KOPT-K1 (cell line): Measurements from ENCODE around the gene CELA2A.
"Not testable (repeated sequence)": the region's sequence is repeated elsewhere in the genome, so short reads cannot be mapped to it uniquely, and the experiment has no call there.

ENCODE experiments used
- H3K27ac ChIP-seq: fragments of 200-600 bp; sonication (generic); 2 replicates; pipeline ENCODE4 v1.5.1; 2016; ENCODE audit warnings: antibody characterized with exemption, mild to moderate bottlenecking, low read depth, low read length; ENCODE audit not compliant: poor library complexity, severe bottlenecking
- H3K36me3 ChIP-seq: fragments of 200-600 bp; sonication (generic); 2 replicates; pipeline ENCODE4 v1.5.1; 2017; ENCODE audit warnings: antibody characterized with exemption, mild to moderate bottlenecking, low read length, moderate library complexity; ENCODE audit not compliant: insufficient read depth
- H3K9me3 ChIP-seq: fragments of 200-600 bp; sonication (generic); 2 replicates; pipeline ENCODE4 v1.5.1; 2017; ENCODE audit warnings: antibody characterized with exemption, low read length, mild to moderate bottlenecking; ENCODE audit not compliant: insufficient read depth, poor library complexity, severe bottlenecking

The CELA2A gene

DNA sequence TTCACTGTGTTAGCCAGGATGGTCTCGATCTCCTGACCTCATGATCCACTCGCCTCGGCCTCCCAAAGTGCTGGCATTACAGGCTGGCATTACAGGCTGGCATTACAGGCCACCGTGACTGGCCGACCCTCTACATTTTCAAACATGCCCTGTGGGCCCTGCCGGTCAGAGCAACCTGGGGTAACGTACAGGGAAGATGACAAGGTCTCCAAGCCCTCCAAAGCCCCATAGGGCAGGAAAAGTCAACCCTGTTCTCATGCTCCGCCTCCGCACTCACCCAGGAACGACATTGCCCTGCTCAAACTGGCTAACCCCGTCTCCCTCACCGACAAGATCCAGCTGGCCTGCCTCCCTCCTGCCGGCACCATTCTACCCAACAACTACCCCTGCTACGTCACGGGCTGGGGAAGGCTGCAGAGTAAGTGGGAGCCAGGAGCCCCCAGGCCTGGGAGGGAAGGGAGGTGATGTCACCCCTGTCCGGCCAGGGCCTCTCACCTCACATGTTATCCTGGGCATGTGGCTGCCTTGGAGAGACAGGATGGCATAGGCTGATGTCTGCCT is 26.5 kb downstream of the CELA2A start:
- H3K9me3 ChIP-seq, H3K36me3 ChIP-seq, H3K27ac ChIP-seq: not testable (repeated sequence)

GRCh38 chr1:15483971-15484370 is 27.4 kb downstream of the CELA2A start:
- Histone ChIP-seq H3K27ac (no peak overlapping the region), H3K36me3 (no peaks in the 10 kb centered on the region), H3K9me3 (no peaks in the 10 kb centered on the region)

GRCh38 chr1:15484443-15484842 is 27.9 kb downstream of the CELA2A start:
- not testable (repeated sequence) for H3K27ac ChIP-seq, H3K36me3 ChIP-seq, H3K9me3 ChIP-seq

DNA sequence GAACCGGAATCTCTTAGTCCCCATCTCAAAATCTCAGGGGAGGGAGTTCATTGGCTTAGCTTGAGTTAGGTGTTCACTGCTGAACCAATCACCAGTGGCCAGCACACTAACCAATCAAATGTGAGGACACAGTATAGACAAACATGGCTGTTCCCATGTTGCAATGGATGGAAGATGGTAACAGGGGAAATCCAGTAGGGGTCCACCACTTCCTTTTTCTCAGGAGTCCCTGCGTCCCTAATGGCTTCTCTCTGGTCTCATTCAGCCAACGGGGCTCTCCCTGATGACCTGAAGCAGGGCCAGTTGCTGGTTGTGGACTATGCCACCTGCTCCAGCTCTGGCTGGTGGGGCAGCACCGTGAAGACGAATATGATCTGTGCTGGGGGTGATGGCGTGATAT is 29.1 kb downstream of the CELA2A start:
- no peaks in the 10 kb centered on the region for H3K9me3 ChIP-seq
- no peaks in the 10 kb centered on the region for H3K36me3 ChIP-seq
- H3K27ac ChIP-seq = no peak overlapping the region

DNA sequence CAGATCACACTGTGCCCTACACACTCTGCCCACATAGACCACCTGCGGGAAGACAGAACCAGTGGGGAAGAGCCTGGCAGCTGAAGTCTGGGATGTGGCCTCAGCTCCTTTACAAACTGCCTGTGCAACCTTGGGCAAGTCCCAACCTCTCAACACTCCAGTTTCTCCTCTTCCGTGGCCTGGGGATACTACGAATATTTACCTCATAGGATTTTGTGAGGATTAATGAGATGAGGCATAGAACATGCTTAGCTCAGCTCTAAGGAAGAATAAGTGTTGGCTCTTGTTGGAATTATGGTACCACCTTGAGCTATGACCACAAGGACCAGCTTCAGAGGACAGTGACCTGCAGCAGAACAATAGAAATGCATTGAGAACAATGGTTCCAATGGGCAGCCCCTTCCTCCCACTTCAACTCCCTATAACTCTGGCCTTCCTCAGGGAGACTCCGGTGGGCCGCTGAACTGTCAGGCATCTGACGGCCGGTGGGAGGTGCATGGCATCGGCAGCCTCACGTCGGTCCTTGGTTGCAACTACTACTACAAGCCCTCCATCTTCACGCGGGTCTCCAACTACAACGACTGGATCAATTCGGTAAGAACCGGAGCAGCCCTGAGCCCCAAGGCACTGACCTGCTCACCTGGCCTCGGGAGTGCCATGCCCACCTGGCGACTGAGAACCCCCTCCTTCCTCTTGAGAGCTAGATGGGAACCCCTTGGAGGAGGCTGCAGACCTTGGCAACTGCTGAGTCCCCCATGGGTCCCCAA is 30.5 kb downstream of the CELA2A start:
- not testable (repeated sequence) for H3K27ac ChIP-seq, H3K36me3 ChIP-seq, H3K9me3 ChIP-seq

- Histone ChIP-seq H3K27ac (no peak overlapping the region), H3K9me3 (no peaks in the 10 kb centered on the region), H3K36me3 (no peaks in the 10 kb centered on the region)
Observed at GRCh38 chr1:15488371-15488770, 31.8 kb downstream of the CELA2A start.

- Histone ChIP-seq H3K36me3 (no peaks in the 10 kb centered on the region), H3K27ac (no peak overlapping the region), H3K9me3 (no peaks in the 10 kb centered on the region)
Observed at GRCh38 chr1:15489052-15489736, 32.7 kb downstream of the CELA2A start.

GRCh38 chr1:15491010-15491409 is 34.5 kb downstream of the CELA2A start:
- H3K9me3 ChIP-seq, H3K36me3 ChIP-seq, H3K27ac ChIP-seq: not testable (repeated sequence)

DNA sequence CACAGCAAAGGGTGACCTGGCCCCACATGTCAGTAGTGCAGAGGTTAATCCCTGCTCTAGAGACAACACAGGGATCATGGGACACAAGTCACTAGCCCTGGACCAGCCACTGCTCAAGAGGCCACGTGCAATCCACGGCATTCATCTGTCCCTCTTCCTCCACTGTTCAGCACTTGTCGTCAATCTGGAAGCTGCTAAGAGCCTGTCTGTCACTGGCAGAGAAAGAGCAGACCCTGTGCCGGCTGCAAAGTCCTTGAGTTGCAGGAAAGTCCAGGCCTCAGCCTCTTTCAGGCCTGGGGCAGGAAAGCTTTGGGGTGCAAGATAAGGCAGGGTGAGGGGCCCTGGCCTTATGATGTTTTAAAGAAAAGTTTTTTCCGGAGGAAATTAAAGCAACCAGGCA is 36.1 kb downstream of the CELA2A start:
- no peak overlapping the region for H3K27ac ChIP-seq
- no peaks in the 10 kb centered on the region for H3K9me3 ChIP-seq
- H3K36me3 ChIP-seq = no peaks in the 10 kb centered on the region

DNA sequence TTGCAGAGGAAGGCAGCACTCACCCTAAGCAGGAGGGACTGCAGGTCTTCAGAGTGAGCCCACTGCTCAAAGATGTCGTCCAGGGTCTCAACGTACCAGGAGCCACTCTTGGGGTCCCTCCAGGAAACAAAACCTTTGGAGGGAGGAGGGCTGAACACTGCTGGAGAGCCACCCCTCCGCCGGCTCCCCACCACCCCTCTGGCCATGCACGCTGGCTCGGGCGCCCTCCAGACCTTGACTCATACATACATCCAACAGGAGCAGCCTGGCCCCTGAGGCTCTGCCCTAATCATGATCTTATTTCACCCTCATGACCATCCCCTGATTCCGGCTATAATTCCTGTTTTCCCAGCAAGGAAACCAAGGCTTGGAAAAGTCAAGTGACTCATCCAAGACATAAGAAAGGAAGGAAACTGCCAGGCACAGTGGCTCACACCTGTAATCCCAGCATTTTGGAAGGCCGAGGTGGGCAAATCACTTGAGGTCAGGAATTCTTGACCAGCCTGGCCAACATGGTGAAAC is 37.4 kb downstream of the CELA2A start:
- H3K27ac ChIP-seq = no peak overlapping the region
- no peaks in the 10 kb centered on the region for H3K36me3 ChIP-seq
- H3K9me3 ChIP-seq = no peaks in the 10 kb centered on the region

DNA sequence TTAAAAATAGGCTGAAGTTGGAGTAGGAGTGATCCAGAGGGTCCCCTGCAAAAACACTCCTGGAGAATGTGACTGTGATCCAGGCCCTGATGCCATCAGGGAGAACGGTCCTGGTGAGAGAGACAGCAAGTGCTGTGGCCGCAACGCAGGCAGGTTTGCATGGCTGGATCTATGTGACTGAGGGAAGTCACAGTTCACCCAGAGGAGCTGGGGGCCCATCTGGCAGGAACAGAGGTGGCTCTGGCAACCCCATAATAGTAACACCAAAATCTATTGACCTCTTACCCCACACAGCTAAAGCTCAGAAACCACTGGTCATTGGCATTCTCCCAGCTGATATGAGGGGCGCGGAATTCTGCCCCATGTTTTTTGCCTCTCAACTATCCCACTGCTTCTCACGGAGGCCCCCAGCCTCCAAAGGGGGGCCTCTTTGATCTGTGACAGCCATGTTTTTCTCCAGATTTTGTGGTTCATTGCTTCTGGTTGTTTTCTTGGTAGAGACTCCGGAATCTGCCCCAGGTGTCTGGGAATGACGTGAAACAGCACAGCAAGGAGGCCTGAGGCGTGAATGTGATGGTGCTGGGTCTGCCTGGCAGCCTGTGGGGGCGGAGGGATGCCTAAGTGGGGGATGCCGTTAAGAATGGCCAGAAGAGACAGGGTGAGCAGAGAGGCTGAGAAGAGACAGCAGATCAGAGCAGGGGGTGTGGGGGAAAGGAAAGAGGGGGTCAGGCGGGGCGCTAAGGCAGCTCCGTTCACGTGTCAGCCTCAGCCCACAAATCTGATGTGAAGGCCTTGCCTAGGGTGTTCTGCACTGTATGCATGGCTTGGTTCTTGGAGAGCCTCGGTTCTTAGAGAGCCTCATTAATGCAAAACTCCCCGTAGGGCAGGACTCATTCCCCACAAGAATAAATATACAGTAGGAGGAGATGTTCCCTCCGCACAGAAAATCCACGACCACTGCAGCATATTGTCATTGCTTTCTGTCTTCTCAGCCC is 43.9 kb downstream of the CELA2A start:
- no peaks in the 10 kb centered on the region for H3K36me3 ChIP-seq
- H3K27ac ChIP-seq = no peak overlapping the region
- H3K9me3 ChIP-seq = no peaks in the 10 kb centered on the region

GRCh38 chr1:15501208-15502032 is 44.9 kb downstream of the CELA2A start:
- Histone ChIP-seq H3K27ac (no peak overlapping the region), H3K36me3 (no peaks in the 10 kb centered on the region), H3K9me3 (no peaks in the 10 kb centered on the region)

DNA sequence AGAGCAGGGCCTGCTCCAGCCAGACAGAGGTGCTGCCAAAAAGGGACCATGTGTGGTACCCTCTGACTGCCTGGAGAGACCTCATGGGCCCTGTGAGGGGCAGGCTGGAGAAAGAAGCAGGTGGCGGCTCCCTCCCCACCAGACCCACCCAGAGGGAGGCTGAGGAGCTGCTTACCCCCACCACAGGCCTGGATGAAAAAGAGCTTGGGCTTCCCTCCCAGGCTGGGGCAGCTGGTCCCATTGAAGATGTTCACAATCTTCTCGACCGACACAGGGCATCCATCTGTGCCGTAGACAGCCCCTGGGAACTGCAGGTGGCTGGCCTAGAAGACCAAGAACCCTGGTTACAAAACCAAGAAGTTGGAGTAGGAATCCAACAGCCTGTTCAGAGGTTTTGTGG is 47.9 kb downstream of the CELA2A start:
- Histone ChIP-seq H3K27ac (no peak overlapping the region), H3K36me3 (no peaks in the 10 kb centered on the region), H3K9me3 (no peaks in the 10 kb centered on the region)

DNA sequence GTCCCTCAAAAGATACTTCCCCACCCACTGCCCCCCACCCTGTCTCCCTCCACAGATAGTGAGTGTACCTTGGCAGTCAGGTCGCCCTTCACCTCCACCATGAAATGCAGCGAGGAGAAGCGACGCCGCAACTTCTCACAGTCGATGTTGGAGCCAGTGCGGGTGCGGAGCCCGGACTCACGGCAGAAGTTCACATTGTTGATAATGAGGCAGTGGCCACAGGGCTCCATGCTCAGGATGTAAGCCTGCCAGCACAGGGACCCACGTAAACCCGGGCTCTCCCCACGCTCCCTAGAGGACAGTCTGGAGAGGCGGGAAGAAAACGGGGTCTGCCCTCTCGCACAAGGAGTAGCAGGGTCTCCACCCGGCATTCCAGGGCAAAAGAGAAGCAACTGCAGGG is 50.3 kb downstream of the CELA2A start:
- no peaks in the 10 kb centered on the region for H3K9me3 ChIP-seq
- no peak overlapping the region for H3K27ac ChIP-seq
- no peaks in the 10 kb centered on the region for H3K36me3 ChIP-seq
